Mesendoderm (in vitro differentiated cells): ENCODE data around the gene APOA1.

Source experiments
- DNase-seq: peaks from one replicate; pipeline ENCODE4 v3.0.0; 2013
- H2AK5ac ChIP-seq: 2 replicates; pipeline ENCODE4 v1.6.1; 2013; ENCODE audit warnings: low read length, inconsistent platforms
- H2BK120ac ChIP-seq: 2 replicates; pipeline ENCODE4 v1.6.1; 2013; ENCODE audit warnings: low read depth, mild to moderate bottlenecking, low read length, moderate library complexity, mixed read lengths
- H2BK15ac ChIP-seq: replicated peaks from 2 replicates; pipeline ENCODE4 v1.6.1; 2013; ENCODE audit warnings: low read depth, mild to moderate bottlenecking, moderate library complexity
- H2BK5ac ChIP-seq: 2 replicates; pipeline ENCODE4 v1.6.1; 2013; ENCODE audit warnings: low read length, inconsistent platforms
- H3K18ac ChIP-seq: 2 replicates; pipeline ENCODE4 v1.6.1; 2013; ENCODE audit warnings: mild to moderate bottlenecking, low read length, mixed read lengths
- H3K23ac ChIP-seq: one replicate; pipeline ENCODE4 v1.6.1; 2013; ENCODE audit warnings: low read length
- H3K27ac ChIP-seq: 2 replicates; pipeline ENCODE4 v1.5.1; 2013; ENCODE audit warnings: low read depth, mild to moderate bottlenecking, inconsistent platforms, low read length, moderate library complexity
- H3K27me3 ChIP-seq: 2 replicates; pipeline ENCODE4 v1.6.1; 2013; ENCODE audit warnings: low read length, control low read depth, mild to moderate bottlenecking, inconsistent platforms; ENCODE audit not compliant: insufficient read depth, poor library complexity
- H3K36me3 ChIP-seq: 2 replicates; pipeline ENCODE4 v1.6.1; 2013; ENCODE audit warnings: low read length, inconsistent platforms; ENCODE audit not compliant: control insufficient read depth, insufficient read depth
- H3K4ac ChIP-seq: one replicate; pipeline ENCODE4 v1.6.1; 2013; ENCODE audit warnings: low read depth, mild to moderate bottlenecking, low read length, moderate library complexity
- H3K4me1 ChIP-seq: 2 replicates; pipeline ENCODE4 v1.6.1; 2013; ENCODE audit warnings: low read depth, low read length, inconsistent platforms; ENCODE audit not compliant: control insufficient read depth
- H3K4me2 ChIP-seq: 2 replicates; pipeline ENCODE4 v1.6.1; 2013; ENCODE audit warnings: low read length
- H3K4me3 ChIP-seq: 2 replicates; pipeline ENCODE4 v1.5.1; 2013; ENCODE audit warnings: mild to moderate bottlenecking, low read length
- H3K56ac ChIP-seq: one replicate; pipeline ENCODE4 v1.6.1; 2013; ENCODE audit warnings: low read length
- H3K79me1 ChIP-seq: 2 replicates; pipeline ENCODE4 v1.6.1; 2013; ENCODE audit warnings: low read length, inconsistent platforms
- H3K79me2 ChIP-seq: 2 replicates; pipeline ENCODE4 v1.6.1; 2013; ENCODE audit warnings: mild to moderate bottlenecking, low read length; ENCODE audit not compliant: control insufficient read depth, insufficient read depth
- H3K9ac ChIP-seq: 2 replicates; pipeline ENCODE4 v1.6.1; 2013; ENCODE audit warnings: low read length, inconsistent platforms
- H4K5ac ChIP-seq: one replicate; pipeline ENCODE4 v1.6.1; 2013; ENCODE audit warnings: low read length
- H4K8ac ChIP-seq: one replicate; pipeline ENCODE4 v1.6.1; 2013; ENCODE audit warnings: low read depth, mild to moderate bottlenecking, control low read depth, low read length, moderate library complexity
- WGBS: extraction: QIAGEN DNeasy Blood & Tissue Kit; methylation state at CpG from one replicate; pipeline ENCODE4 v1.1.7; 2013; ENCODE audit warnings: low lambda C conversion rate, missing lambda C conversion rate; ENCODE audit not compliant: insufficient coverage; ENCODE audit errors: extremely low coverage; 5-methylcytosine and 5-hydroxymethylcytosine counted together

Gene APOA1

DNA sequence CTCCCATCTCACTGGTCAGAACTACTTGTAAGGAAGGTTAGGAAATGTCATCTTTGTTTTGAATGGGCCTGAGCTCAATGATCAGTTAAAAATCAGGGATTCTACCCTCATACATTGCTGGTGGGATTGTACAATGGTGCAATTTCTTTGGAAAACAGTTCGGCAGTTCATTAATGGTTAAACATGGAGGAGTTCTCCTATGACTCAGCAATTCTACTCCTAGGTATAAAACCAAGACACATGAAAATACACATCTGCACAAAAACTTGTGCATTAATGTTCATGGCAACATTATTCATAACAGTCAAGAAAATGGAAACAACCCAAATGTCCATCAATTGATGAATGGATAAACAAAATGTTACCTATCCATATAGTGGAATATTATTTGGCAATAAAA is 40.9 kb downstream of the APOA1 start:
- no peak overlapping the region for H2BK5ac ChIP-seq
- H3K4me1 ChIP-seq = no peaks in the 10 kb centered on the region
- H3K36me3 ChIP-seq = no peaks in the 10 kb centered on the region
- H4K5ac ChIP-seq = no peak overlapping the region
- no peak overlapping the region for H3K4me3 ChIP-seq
- H3K27ac ChIP-seq = no peak overlapping the region
- H3K4me2 ChIP-seq = no peak overlapping the region
- H2BK15ac ChIP-seq = no peak overlapping the region
- DNase-seq = no peak
- no peak overlapping the region for H3K18ac ChIP-seq
- WGBS = no CpG with 5 or more reads among the region's 1 CpG
- no peak overlapping the region for H2BK120ac ChIP-seq
- no peak overlapping the region for H3K56ac ChIP-seq
- no peak overlapping the region for H4K8ac ChIP-seq
- no peak overlapping the region for H3K9ac ChIP-seq
- H3K4ac ChIP-seq = no peak overlapping the region
- H3K23ac ChIP-seq = no peak overlapping the region
- no peaks in the 10 kb centered on the region for H3K79me1 ChIP-seq
- H3K27me3 ChIP-seq = no peaks in the 10 kb centered on the region
- no peak overlapping the region for H2AK5ac ChIP-seq
- H3K79me2 ChIP-seq = no peaks in the 10 kb centered on the region

DNA sequence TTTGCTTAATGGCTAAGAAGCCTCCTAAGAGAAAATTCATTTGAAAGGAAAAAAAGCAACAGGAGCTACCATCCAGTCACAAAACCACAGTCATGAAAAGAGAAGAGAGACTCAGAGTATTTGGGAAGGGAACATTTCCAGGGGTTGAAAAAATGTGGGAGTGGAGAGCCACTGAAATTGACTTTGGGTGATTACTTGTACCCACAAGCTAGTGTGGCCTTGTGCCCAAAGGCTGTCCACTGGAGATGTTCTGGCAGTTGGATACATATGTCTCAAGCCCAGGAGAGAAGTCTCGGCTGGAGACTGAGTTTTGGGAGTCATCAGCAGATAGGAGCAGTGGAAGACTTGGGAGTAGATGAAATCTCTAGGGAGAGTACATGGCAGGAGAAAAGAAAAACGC is 42.6 kb downstream of the APOA1 start:
- Histone ChIP-seq H3K27ac (no peak overlapping the region), H3K27me3 (no peaks in the 10 kb centered on the region), H3K23ac (no peak overlapping the region), H3K4me1 (no peaks in the 10 kb centered on the region), H3K4me2 (no peak overlapping the region), H2BK15ac (no peak overlapping the region), H3K56ac (no peak overlapping the region), H3K9ac (no peak overlapping the region), H3K79me2 (no peaks in the 10 kb centered on the region), H3K79me1 (no peaks in the 10 kb centered on the region), H3K4ac (no peak overlapping the region), H3K36me3 (no peaks in the 10 kb centered on the region), H3K4me3 (no peak overlapping the region), H2BK120ac (no peak overlapping the region), H4K8ac (no peak overlapping the region), H4K5ac (no peak overlapping the region), H3K18ac (no peak overlapping the region), H2AK5ac (no peak overlapping the region), H2BK5ac (no peak overlapping the region)
- DNase-seq = no peak
- no CpG with 5 or more reads among the region's 2 CpGs for WGBS

DNA sequence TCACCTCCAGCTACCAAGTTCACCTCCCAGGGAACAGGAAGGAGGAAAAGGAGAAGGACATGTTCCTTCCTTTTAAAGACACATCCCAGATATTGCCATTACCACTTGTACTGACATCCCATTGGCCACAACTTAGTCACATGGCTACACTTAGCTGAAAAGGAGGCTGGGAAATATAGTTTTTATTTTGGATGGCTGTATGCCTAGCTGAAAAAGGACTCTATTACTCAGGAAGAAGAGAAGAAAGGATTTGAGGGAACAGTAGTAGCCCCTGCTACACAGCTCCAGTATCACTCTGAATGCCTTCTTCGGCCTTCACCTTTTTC is 43.7 kb downstream of the APOA1 start:
- no peak overlapping the region for H3K27ac ChIP-seq
- no peak overlapping the region for H3K4me3 ChIP-seq
- H4K5ac ChIP-seq = no peak overlapping the region
- WGBS = no CpG with 5 or more reads among the region's 1 CpG
- H2BK5ac ChIP-seq = no peak overlapping the region
- no peaks in the 10 kb centered on the region for H3K4me1 ChIP-seq
- H3K9ac ChIP-seq = no peak overlapping the region
- H3K4me2 ChIP-seq = no peak overlapping the region
- H2BK15ac ChIP-seq = no peak overlapping the region
- H4K8ac ChIP-seq = no peak overlapping the region
- no peak overlapping the region for H3K23ac ChIP-seq
- no peaks in the 10 kb centered on the region for H3K79me1 ChIP-seq
- no peak overlapping the region for H3K4ac ChIP-seq
- no peak overlapping the region for H3K56ac ChIP-seq
- H3K36me3 ChIP-seq = no peaks in the 10 kb centered on the region
- no peaks in the 10 kb centered on the region for H3K79me2 ChIP-seq
- H2BK120ac ChIP-seq = no peak overlapping the region
- no peak overlapping the region for H3K18ac ChIP-seq
- DNase-seq = no peak
- H3K27me3 ChIP-seq = no peaks in the 10 kb centered on the region
- H2AK5ac ChIP-seq = no peak overlapping the region

DNA sequence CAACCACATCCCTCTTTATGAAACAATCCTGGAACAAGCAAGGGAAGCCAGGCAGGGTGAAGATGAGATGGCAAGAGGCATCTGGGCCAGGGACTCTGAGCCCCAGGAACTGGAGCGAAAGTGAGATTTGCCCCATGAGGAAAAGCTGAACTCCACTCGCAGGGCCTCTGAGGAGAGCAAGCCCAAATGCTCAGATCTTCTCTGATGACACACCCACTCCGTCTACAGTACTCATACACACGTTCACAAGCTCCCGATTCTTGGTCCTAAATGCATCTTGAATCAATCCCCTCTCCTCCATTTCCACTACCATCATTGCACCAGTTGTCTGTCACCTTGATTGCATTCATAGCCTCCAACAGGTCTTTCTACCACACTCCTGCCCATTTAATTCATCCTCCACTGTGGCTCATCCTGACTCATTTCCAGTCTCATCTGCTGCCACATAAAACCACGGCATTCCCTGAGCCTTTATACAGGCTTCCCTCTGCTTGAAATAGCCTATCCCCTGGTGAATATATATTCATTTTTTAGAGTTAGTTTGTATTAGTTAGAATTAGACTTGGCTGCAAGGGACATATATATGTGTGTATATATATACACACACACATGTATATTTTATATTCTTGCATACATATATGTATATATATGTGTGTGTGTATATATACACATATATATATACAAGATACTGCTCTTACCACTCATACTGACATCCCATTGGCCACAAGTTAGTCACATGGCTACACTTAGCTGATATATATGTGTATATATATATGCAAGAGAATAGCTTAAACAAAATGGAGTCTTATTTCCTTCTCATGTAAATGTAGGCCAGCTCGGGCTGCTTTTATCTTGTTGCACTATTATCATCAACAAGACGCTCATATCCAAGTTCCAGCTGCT is 44.3 kb downstream of the APOA1 start:
- Histone ChIP-seq H3K56ac (no peak overlapping the region), H3K36me3 (no peaks in the 10 kb centered on the region), H3K4me1 (no peaks in the 10 kb centered on the region), H3K4ac (no peak overlapping the region), H3K4me2 (no peak overlapping the region), H3K27ac (no peak overlapping the region), H3K79me2 (no peaks in the 10 kb centered on the region), H4K8ac (no peak overlapping the region), H4K5ac (no peak overlapping the region), H3K23ac (no peak overlapping the region), H2BK5ac (no peak overlapping the region), H3K79me1 (no peaks in the 10 kb centered on the region), H3K27me3 (no peaks in the 10 kb centered on the region), H3K4me3 (no peak overlapping the region), H2AK5ac (no peak overlapping the region), H2BK15ac (no peak overlapping the region), H3K18ac (no peak overlapping the region), H2BK120ac (no peak overlapping the region), H3K9ac (no peak overlapping the region)
- no peak for DNase-seq
- WGBS = no CpG with 5 or more reads among the region's 8 CpGs

DNA sequence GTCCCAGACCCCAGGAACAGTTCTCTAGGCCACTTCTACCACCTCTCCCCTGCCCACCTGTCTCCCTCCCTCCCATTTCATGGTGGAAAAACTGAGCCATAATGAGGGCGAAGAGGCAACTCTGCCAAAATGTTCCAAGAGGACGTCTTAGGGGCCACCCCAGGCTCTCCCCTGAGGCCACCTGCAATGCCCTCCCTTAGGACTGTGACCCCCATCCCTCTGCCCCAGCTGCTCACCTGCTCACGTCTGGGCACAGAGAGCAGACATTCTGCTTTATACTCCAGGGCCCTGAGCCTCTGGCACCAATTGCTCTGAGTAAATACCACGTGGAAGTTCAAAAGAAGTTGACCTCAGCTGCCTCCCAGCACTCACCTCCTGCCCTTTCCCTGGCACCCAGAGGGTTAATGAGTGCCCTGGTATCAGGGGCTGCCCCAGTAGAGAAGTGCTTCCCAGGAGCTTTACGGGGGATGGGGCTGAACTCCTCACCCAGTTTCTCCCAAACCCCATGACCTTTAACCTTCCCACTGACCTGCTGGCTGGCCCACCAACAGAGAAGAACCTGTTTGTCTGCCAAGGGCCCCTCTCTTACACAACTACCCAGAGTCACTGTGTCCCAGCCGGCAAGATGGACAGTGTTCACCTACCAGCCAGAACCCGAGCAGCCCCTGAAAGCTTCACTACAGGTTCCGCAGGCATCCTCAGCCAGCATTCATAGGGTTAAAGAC is 45.1 kb downstream of the APOA1 start:
- Histone ChIP-seq H2BK120ac (no peak overlapping the region), H3K27ac (no peak overlapping the region), H3K4me3 (no peak overlapping the region), H3K23ac (no peak overlapping the region), H4K5ac (no peak overlapping the region), H3K56ac (no peak overlapping the region), H2AK5ac (no peak overlapping the region), H2BK15ac (no peak overlapping the region), H2BK5ac (no peak overlapping the region), H3K79me2 (peaks cover 2% of the 10 kb centered on the region), H3K18ac (no peak overlapping the region), H3K4me2 (no peak overlapping the region), H3K9ac (no peak overlapping the region), H3K4ac (no peak overlapping the region), H3K36me3 (no peaks in the 10 kb centered on the region), H3K4me1 (no peaks in the 10 kb centered on the region), H3K27me3 (no peaks in the 10 kb centered on the region), H3K79me1 (peaks cover 1% of the 10 kb centered on the region), H4K8ac (no peak overlapping the region)
- no CpG with 5 or more reads among the region's 8 CpGs for WGBS
- no peak for DNase-seq
